Measurements from ENCODE around the gene UGT1A8.

- TF ChIP-seq CTCF (IDR thresholded peaks at IDR 0.05; ENCODE audit: poor library complexity): no peak
- TF ChIP-seq EZH2 (IDR thresholded peaks at IDR 0.05; ENCODE audit: borderline replicate concordance): no peak
Measured at GRCh38 chr2:233792720-233793119, 175.3 kb downstream of the UGT1A8 start.

Measured in hepatocyte (in vitro differentiated cells).